GM18870 (cell line): ENCODE data around the gene PPIA.
"Not testable (repeated sequence)": the region's sequence is repeated elsewhere in the genome, so short reads cannot be mapped to it uniquely, and the experiment has no call there.

Experiments used
- ATAC-seq: cut with Tn5 transposase; IDR thresholded peaks from one replicate; pipeline ENCODE4 v1.9.1; 2021; ENCODE audit warnings: moderate library complexity; ENCODE audit not compliant: unreplicated experiment

PPIA gene

DNA sequence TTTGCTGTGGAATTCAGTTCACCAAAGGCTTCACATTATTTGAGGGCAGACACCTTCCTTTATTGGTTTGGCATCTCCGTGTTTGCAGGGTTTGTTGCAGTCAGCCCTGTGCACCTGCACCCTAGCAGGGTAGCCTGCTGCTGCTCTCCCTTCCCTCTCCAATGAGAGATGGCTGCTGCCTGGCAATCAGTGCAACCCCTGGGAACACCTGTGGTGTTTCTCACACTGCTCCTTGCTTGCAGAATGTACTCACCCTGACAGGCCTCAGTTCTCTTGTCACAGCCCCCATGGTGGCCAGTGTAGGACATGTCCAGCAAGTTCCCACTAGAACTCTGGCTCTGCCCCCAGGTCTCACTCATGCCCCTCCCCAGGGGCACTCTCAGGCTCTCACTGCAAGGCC is 12.1 kb upstream of the PPIA start:
- ATAC-seq, result no peak

GRCh38 chr7:44785218-44785617 is 11.3 kb upstream of the PPIA start:
- not testable (repeated sequence) for ATAC-seq

GRCh38 chr7:44787041-44787440 is 9.4 kb upstream of the PPIA start:
- ATAC-seq, result no peak

- no peak for ATAC-seq
Observed at GRCh38 chr7:44787762-44788161, 8.7 kb upstream of the PPIA start.

DNA sequence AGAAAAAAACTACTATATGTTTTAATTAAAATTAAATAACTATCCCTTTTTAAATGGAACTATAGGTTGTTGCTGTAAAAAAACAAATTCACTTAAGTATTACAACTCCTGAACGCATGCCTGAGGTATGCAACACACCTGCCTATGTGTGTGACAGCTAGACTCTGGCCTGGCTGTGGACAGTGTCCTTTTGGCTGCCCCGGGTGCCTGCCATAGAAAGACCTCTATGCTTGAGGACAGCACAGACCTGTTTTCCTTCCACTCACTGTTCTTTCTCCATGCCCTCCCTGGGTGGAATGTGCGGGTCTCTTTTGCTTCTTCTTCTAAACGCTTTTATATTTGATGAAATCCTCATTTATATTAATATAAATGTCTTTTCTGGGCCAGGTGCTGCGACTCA is 6.5 kb upstream of the PPIA start:
- no peak for ATAC-seq

- no peak for ATAC-seq
Observed at GRCh38 chr7:44791278-44792219, 4.9 kb upstream of the PPIA start.

- ATAC-seq, result no peak
Observed at GRCh38 chr7:44793919-44794318, 2.6 kb upstream of the PPIA start.

DNA sequence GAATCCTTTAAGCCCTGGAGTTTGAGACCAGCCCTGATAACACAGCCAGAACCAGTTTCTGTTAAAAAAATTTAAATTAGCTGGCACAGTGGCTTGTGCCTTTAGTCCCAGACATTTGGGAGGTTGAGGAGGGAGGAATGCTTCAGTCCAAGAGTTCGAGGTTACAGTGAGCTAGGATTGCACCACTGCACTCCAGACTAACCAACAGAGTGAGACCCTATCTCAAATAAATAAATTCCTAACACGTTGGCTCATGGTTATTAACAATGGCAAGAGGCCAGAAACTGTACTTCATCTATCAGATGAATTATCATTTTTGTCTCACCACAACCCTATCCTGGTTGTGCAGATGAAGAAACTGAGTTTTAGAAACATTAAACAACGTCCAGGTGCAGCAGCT is 2.1 kb upstream of the PPIA start:
- ATAC-seq, result no peak

- peak; percentile 5 for ATAC-seq
Observed at GRCh38 chr7:44796034-44796503, 412 bp upstream of the PPIA start.

DNA sequence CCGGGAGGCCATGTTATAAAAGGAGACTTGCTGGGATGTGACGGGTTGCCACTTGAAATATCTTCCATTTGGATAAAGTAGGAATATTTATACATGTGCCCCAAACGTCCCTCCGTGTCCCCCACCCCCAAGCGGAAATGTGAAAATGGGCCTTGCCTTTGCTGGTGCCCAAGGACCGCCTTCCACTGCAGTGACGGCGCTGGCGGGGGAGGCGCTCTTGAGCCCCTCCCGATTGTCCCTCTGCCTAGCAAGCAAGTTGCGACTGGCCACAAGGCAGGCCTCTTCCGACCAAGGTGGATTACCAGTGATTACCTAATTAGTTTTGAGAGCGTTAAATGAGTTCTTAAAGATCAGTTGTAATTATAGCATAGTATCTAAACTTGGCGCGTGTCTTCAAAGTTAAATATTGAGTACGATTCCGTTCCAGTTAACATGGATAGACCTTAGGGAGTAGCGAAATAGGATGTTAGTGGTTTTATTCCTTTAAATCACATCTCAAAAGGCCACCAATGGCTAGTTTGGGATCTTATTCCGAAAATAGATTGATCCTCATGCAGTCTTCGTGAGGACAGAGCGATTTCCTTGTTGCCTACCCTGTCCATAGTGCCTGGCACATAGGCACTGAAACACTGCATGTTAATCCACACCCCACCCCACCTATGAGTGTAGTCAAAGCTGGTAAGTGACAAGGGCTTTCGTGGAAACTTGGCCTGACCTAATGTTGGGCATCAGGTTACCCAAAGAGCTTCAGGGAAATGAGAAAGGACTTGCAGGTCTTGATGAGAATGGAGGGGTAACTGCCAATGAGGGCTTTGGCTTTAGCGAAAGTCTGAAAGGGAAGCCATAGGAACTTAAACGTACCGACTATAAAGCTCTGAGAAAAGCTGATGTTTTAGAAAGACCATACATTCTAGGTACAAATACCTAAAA is 1.1 kb downstream of the PPIA start:
- ATAC-seq, result peak; percentile 23

- ATAC-seq, result no peak
Observed at GRCh38 chr7:44798649-44799305, 2.3 kb downstream of the PPIA start.

DNA sequence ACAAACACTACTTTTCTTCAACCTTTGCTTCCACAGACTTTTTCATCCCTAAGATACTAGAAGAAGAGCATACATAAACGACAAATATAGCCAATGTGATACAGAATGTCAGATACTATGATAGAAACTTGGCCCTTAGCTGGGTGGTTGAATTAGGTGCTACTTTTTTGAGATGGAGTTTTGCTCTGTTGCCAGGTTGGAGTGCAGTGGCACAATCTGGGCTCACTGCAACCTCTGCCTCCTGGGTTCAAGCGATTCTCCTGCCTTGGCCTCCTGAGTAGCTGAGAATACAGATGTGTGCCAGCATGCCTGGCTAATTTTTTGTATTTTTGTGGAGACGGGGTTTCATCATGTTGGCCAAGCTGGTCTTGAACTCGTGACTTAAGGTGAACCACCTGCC is 3.5 kb downstream of the PPIA start:
- no peak for ATAC-seq

- ATAC-seq, result no peak
Observed at GRCh38 chr7:44801890-44802289, 5.4 kb downstream of the PPIA start.

- ATAC-seq, result no peak
Observed at GRCh38 chr7:44802418-44803025, 6.0 kb downstream of the PPIA start.

DNA sequence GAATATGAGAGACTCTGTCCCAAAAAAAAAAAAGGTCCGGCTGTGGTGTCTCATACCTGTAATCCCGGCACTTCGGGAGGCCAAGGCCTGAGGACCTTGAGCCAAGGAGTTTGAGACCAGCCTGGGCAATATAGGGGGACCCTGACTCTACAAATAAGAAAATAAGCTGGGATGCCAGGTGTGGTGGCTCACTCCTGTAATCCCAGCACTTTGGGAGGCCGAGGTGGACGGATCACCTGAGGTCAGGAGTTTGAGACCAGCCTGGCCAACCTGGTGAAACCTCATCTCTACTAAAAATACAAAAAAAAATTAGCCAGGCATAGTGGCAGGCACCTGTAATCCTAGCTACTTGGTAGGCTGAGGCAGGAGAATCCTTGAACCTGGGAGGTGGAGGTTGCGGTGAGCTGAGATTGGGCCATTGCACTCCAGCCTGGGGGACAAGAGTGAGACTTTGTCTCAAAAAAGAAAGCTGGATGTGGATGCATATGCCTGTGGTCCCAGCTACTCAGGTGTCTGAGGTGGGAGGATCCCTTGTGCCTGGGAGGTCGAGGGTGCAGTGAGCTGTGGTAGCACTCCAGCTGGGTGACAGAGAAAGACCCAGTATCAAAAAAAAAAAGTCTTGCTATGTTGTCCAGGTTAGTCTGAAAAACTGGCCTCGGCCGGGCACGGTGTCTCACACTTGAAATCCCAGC is 7.5 kb downstream of the PPIA start:
- not testable (repeated sequence) for ATAC-seq

- ATAC-seq, result no peak
Observed at GRCh38 chr7:44805950-44806349, 9.5 kb downstream of the PPIA start.

- no peak for ATAC-seq
Observed at GRCh38 chr7:44808914-44809393, 12.5 kb downstream of the PPIA start.

DNA sequence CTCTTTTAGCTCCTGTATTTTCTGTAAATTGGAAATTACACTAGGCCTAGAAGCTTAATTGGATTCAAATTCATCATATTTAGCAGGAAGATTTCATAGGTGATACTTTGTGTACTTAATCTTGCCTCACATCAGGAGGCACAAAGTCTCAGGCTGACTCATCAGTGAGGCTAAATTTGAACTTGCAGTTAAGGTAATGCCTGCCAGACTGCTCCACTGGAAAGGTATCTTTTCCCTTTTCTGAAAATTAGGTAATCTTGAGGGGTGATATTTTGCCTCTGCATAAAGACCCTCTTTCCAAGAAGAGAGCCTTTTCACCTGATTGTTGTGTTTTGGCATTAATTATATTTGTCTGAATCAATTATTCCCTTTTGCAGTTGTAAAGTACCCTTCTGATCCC is 14.6 kb downstream of the PPIA start:
- ATAC-seq, result no peak

- no peak for ATAC-seq
Observed at GRCh38 chr7:44811571-44811970, 15.1 kb downstream of the PPIA start.

GRCh38 chr7:44814919-44815318 is 18.4 kb downstream of the PPIA start:
- no peak for ATAC-seq
